NCI-H1092 (cell line): ENCODE data around the gene SYNPO2.
"Not testable (repeated sequence)": the region's sequence is repeated elsewhere in the genome, so short reads cannot be mapped to it uniquely, and the experiment has no call there.

ENCODE experiments used
- DNase-seq: peaks from one replicate; lab custom pipeline; 2025; lab: John Stamatoyannopoulos, UW

Gene SYNPO2

DNA sequence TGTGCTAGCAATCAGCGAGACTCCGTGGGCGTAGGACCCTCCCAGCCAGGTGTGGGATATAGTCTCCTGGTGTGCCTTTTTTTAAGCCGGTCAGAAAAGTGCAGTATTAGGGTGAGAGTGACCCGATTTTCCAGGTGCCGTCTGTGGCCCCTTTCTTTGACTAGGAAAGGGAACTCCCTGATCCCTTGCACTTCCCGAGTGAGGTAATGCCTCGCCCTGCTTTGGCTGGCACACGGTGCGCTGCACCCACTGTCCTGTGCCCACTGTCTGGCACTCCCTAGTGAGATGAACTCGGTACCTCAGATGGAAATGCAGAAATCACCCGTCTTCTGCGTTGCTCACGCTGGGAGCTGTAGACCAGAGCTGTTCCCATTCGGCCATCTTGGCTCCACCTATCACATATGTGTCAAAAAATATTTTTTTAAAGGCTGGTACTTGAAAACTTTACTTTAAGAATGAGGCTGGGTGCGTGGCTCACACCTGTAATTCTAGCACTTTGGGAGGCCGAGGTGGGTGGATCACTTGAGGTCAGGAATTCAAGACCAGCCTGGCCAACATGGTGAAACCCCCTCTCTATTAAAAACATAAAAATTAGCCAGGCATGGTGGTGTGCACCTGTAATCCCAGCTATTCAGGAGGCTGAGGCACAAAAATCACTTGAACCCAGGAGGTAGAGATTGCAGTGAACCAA, 179.2 kb downstream of the SYNPO2 start:
- not testable (repeated sequence) for DNase-seq

DNA sequence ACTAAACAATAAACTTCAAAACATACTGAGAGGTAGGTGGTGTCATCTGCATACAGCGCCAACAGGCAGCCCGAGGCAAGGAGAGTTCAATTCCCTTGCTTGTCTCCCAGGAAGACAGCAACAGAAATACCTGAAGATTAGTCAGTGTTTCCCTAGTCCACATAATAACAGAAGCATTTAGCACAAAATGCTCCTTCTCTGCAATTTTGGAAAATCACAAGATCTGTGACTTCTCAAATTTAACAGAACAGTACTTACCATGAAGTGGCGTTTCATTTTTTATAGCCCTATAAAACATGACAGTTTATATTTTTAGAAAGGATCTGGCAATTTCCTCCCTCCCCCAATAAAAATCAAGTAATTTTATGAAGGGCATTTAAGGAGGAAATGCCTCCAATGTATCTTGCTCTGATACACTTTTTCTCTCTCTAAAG, 179.9 kb downstream of the SYNPO2 start:
- DNase-seq: no peak

DNA sequence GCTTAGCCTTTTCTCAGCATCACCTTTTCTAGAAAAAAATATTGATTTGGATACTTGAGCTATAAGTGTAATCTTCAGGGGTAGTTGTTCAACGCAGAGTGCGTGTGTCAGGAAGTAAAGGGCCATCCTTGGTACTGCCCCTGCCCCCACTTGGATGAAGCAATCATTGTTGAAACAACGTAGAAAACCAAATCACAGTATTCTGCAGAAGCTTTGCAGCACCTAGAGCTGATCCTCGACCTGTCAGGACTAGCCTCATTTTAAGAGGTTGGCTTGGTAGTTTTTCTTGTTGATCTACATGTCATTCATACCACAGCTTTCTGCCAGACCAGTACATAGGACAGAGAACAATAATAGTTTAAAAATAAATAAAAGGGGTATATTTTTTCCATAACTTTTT, 181.6 kb downstream of the SYNPO2 start:
- no peak for DNase-seq

DNA sequence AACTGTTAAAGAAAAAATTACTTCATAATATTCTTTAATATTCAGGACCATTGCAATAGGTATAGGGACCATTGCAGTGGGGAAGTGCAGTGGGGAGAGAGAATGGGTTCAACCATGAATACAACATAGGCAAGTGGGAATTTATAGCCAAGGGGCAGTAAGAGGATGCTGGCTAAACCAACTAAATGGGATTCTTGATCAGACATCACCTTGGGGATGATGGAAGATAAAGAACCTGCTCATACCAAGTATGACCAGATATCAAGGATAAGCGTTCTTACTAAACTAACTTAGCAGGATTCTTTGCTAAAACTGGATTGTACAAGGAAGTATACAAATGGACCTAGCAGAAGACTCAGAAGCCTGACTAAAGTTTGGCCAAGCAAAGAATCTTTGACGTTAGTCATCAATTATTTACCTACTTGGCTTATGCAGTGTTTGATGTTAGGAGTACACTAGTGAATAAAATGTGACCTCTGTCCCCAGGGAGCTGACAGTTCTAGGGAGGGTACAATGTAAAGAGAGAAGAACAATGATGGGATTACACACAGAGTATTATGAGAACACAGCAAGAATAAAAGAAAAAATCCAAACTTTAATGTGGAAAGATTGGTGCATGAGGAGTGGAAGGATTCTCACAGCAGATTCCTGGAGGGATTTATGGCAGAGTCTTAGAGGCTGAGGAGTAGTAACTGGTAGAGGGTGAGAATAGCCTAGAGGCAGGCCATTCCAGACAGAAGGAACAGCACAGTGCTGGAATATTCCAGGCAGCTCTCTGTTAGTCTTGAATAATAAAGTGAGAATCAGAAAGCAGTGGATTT, 192.3 kb downstream of the SYNPO2 start:
- no peak for DNase-seq

DNA sequence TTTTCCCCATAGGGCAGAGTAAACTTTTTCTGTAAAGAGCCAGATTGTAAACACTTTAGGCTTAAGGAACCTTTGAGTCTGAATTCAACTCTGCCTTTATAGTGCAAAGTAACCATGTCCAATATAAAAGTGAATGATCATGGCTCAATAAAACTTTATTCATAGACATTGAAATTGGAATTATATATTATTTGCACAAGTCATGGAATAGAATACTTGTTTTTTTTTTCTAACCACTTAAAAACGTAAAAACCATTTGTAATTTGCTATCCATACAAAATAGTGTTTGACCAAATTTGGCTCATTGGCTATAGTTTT, 192.8 kb downstream of the SYNPO2 start:
- no peak for DNase-seq

DNA sequence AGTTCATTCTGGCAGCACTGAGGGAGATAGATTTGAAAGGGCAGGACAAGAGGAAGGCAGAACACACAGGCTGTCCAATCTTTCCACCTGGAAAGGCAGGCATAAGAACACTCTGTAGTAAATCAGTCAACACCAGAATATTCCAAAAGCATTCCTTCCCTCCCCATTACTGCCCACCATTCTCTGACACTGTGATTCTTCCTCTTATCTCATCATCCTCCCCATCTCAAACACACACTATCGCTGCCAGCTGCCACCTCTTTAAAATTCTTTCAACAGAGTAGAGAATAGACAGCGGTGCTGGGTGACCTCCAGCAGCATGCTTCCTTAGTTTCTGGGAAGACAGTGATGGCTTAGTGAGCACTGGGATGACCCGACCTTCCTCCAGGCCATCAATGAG, 193.3 kb downstream of the SYNPO2 start:
- no peak for DNase-seq

DNA sequence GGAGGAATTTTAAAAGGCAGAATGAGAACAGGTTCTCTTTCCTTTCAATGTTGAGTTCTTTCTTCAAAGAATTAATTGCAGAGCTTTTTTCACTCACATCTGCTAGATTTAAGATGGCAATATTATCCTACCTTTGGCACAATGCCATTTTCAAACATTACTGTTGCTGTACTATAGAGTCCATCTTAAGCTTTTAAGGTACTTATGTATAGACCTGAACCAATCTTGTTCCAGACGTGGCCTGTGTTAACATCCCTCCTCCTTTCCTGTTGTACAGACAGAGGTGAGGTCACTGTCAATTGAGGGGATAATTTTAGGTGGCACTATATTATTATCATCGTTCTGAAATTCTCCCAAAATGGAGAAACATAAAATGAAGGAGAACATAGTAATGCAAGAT, 194.0 kb downstream of the SYNPO2 start:
- no peak for DNase-seq

DNA sequence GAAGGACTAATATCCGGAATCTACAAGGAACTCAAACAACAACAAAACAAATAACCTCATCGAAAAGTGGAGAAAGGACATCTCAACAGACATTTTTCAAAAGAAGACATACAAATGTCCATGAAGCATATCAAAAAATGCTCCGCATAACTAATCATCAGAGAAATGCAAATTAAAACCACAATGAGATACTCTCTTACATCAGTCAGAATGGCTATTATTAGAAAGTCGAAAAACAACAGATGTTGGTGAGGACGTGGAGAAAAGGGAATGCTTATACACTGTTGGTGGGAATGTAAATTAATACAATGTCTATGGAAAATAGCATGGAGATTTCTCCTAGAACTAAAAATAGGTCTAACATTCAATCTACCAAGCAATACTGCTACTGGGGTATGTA, 195.9 kb downstream of the SYNPO2 start:
- no peak for DNase-seq

DNA sequence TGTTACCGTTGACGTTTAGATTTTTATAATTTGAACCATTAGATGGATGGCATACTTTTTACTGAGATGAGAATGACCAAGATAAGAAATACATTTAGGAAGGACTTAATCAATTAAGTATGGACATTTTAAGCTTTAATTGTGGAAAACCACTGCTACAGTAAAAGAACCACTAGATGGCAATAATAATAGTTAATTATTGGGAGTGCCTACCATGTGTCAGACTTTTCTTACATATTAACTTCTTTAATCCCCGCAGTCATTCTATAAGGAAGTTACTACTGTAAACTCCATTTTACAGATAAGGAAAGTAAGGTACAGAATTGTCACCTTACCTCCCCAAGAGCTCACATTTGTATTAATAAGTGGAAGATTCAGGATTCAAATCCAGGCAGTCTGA, 198.5 kb downstream of the SYNPO2 start:
- no peak for DNase-seq

DNA sequence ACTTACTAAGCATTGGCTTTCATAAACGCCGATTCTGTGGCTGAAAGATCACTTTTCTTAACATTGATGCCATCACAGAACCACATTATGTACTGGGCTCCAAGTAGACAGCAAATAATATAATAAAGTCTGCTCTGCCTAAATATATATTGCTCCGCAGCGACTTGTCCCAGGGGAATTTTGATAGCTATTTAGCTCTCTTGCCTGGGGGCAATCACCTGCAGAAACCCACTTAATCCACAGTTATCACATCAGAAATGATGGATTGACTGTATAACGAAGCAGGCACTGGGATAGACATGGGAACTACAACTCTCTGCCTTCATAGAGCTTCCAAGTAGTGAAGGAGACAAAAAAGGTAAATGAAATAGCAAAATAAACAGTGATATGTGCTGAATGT, 199.0 kb downstream of the SYNPO2 start:
- DNase-seq: no peak

DNA sequence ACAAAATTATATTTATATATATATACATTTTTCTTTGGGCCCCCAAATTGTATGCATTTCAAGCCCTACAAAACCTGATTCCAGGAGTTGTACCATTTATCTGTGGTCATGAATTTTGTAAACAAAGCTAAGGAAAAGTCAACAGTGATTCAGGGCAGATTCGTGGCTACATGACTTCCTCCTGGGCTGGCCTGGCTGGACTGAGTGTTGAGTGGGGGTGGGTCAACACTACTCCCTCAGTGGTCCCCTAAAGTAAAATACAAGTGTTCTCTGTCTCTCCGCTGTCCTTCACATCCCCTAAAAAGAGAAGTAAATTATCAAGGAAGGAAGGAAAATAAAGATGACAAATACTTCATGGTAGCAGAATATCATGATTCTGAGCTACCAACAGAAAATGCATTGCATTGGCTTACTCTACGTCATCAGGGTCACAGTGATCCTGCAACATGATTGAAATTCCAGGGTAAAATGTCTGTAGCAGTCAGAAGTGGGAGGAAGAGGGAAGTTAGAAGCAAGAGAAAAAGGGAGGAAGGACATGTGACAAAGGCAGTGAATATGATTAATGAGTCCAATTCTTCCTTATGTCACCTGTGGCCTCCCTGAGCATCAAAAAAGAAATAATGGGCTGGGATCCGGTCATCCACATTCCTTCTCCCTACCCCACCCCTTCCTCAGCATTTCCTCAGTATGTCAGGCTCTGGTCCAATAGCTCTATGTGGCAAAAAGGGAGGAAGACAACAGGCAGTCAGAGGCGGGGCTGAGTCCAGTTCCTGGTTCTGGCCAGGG, 204.6 kb downstream of the SYNPO2 start:
- no peak for DNase-seq

DNA sequence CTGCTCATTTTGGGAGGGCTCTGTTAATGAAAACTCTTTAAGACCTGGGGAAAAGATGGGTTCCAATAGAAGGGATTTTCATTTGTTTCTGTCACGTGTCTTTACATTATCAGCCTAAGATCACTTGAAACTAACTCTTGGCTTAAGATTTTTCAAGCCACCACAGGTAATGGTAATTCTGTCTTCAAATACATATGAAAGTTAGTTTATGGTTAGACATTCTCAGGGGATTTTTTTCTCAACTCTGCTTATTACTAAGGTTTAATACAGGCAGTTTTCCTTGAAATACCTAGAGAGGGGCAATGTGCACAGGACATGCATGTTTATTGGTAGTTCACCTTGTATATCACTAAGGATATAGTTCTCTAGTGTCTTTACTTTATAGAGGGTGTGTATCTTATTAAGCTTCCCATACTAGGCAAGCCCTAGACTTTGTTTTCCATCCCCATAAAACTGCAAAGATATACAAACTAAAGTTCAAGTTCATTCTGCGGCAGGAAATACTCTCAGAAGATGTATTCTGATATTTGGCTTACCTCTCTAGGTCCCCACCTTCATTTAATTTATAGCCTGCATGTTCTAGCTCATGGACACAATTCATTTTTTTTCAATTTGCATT, 208.7 kb downstream of the SYNPO2 start:
- no peak for DNase-seq

DNA sequence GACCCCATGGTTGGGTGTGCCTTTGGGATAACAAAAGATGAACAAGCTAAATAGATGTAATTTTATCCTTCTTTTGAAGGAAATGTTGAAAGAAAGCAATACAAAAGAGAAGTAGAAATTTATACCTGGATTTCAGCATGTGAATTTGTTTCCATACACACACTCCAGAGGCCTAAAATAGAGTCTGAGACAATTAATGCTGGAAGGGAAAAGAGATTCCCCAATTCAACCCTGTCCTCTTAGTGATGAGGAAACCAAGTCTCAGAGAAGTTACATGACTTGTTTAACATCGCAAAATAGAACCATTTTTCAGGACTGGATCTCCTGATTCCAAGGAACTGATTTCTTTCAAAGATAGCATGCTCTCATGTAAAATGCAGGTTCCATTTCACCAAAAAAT, 209.7 kb downstream of the SYNPO2 start:
- DNase-seq: no peak

DNA sequence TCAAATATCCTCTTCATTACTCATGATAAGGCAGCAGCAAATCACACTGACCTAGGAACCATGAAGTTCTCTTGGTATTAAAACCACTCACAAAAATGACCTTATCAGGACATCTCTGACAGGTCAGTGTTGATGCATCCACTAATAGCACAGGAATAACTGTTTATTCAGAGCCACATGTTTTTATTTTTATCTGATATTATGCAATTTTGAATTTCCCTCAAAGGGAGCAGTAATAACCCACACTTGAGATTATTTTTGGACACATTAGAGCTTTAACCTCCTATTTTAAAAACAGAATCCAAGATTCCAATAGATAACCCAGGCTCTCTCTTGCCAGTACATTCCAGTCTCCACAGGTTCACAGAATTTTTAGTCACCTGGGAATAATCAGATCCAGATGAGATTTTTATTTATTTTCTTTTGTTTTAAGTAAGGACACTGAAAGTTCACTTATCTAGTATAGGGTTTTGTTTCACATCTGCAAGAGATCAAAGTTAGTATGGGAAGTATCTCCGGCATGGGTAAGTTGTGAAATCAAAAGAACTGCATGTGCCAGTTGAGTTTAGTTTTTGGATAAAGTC, 210.7 kb downstream of the SYNPO2 start:
- no peak for DNase-seq

DNA sequence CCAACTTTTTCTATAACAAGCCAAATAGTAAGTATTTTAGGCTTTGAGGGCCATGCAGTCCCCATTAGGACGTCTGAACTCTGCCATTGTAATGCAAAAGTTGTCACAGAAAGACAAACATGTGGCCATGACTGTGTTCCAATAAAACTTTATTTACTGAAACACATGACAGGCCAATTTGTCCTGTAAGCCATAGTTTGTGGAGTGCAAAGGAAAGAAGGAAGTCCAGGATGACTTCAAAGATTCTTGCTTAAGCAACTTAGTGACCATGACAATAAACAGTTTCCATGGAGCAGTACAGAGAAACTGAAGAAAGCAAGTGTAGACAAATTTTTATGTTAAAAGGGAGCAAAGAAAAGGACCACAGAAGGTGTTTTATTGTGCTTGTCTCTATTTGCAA, 212.0 kb downstream of the SYNPO2 start:
- DNase-seq: no peak

DNA sequence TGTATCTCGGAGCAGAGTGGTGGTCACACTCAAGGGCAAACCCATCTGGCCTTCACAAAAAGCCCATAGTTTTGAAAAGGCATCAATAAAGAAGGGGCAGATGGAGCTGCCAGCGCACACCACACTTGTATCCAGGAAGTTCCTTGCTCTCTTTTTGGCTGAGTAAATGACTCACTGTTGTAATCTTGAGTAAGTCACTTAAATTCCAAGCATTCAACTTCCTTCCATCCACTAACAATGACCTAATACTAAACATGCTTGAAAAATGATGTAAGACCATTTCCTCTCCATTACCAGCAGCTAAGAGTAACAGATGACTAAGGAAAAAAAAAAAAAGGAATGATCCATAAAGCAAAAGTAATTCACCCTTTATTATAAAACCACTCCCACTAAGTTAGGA, 214.6 kb downstream of the SYNPO2 start:
- DNase-seq: no peak

DNA sequence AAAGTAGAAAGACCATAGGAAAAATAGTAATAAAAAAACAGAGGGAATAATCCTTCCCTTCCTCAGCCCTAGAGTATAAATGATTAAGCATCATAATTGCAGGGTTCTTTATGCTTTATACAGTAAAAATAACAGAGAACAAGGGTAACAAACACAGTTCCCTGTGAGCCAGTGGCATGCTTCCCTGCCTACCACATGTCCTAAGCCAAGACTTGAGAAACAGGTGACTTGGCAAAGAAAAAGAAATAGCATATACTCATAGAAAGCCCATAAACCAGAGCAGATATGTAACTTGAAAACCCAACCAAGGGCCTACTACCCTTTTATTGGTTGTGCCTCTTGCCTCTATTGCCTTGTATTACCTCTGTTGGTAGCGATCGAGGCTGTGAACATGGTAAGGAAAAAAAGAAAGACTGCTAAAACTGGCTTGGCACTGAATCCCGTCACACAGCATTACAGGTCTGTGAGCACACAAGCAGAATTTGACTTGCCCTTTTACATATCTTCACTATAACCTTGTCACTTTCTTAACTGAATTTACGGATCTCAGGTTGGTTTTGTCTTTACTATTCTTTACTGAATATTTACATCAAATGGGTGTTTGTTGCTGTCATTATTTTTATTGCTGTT, 216.1 kb downstream of the SYNPO2 start:
- no peak for DNase-seq

DNA sequence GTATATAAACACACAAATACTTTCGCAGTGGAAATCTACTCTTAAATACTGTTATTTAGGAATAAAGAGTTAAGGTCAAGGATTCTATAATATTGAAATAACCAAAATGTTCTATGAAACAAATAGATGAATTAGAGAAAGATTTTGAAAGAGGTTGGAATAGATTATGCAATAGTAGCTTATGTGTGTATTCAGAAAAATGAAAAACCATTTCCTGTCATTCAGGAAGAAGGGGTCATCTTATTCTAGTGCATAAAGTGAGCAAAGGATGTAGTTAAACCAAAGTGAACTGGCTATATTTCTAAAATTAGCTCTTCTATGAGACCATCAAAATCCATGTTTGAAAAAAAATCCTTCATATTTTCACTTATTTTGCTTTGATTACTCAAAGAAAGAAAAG, 217.0 kb downstream of the SYNPO2 start:
- no peak for DNase-seq

DNA sequence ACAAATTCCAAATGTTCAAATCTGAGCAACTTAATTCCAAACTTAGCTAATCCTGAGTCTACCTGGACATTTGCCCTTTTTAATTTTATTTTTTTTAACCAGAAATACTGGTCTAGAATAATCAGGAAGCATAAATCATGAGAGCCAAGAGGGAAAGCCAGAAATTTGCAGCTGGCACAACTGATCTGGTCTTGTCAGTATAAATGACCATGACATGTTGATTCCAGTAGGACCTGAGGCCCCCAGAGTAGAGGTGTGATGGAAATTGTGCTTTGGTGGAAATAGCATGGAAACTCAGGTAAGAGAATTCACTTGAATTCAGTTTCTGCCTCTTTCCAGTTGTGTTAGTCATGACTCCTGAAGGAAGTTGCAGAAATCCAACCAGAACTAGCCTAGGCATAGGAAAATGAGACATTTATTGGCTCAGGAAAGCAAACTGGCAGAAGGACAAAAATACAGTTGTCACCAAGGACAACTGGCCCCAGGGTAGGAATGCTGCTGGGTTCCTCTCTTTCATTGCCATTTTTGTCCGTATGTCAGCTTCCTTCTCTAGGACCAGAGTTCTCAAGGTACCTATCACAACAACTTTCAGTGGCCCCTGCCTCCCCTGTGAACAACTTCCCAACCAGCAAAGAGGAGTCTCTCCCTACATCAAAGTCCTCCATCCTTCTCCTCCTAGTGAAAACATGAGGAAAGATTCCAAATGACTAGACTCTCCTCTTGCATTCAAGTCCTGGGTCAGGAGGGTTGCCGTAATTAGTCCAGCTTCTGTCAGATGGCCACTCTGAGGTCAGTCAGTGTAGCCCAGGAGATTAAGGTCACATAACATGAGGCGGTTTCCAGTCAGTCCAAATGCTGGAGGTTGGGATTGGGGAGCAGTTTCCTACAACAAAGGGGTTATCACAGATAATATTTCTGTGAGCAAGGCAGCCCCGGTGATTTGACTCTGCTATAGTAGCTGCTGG, 217.7 kb downstream of the SYNPO2 start:
- no peak for DNase-seq

DNA sequence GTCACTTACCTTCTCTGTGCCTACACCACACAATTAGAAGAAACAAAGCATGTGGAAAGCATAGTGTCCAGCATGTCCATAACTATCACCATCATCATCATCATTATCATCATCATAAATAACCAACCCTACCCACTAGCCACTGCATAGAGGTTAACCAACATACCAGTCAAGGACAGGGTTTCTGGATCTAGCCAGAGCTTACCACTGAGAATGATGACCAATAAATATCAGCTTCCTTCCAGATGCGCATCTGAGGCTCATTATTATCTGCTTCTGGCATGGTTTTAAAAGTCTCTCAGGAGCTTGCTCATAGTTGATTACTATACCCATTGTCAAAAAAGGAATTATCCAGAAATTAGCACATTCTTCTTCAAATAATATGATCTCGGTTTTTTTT, 221.5 kb downstream of the SYNPO2 start:
- no peak for DNase-seq
